Adipocyte (in vitro differentiated cells): Measurements from ENCODE around the gene FAM227B.

Source experiments
- DNase-seq: peaks from one replicate; pipeline ENCODE4 v3.0.0-alpha.2; 2015; ENCODE audit warnings: low read depth
- H3K27me3 ChIP-seq: replicated peaks from 2 replicates; pipeline ENCODE4 v1.7.0; 2013; ENCODE audit warnings: mild to moderate bottlenecking, low read length, moderate library complexity; ENCODE audit not compliant: control insufficient read depth, insufficient read depth
- H3K36me3 ChIP-seq: 2 replicates; pipeline ENCODE4 v1.7.0; 2013; ENCODE audit warnings: low read length, mild to moderate bottlenecking, moderate library complexity; ENCODE audit not compliant: control insufficient read depth, insufficient read depth, severe bottlenecking
- H3K4me1 ChIP-seq: 2 replicates; pipeline ENCODE4 v1.7.0; 2013; ENCODE audit warnings: mild to moderate bottlenecking, low read length, moderate library complexity; ENCODE audit not compliant: control insufficient read depth, insufficient read depth
- H3K4me3 ChIP-seq: 2 replicates; pipeline ENCODE4 v1.7.0; 2013; ENCODE audit warnings: mild to moderate bottlenecking, low read length, moderate library complexity
- H3K9ac ChIP-seq: 2 replicates; pipeline ENCODE4 v1.7.0; 2013; ENCODE audit warnings: mild to moderate bottlenecking, low read length, moderate library complexity
- H3K9me3 ChIP-seq: 2 replicates; pipeline ENCODE4 v1.7.0; 2013; ENCODE audit warnings: mild to moderate bottlenecking, low read length, moderate library complexity; ENCODE audit not compliant: control insufficient read depth

The FAM227B gene

GRCh38 chr15:49293941-49294340 is 326.7 kb downstream of the FAM227B start:
- peaks cover 18% of the 10 kb centered on the region for H3K36me3 ChIP-seq
- H3K9me3 ChIP-seq, result no peaks in the 10 kb centered on the region
- H3K9ac ChIP-seq, result no peak overlapping the region
- no peaks in the 10 kb centered on the region for H3K4me1 ChIP-seq
- no peaks in the 10 kb centered on the region for H3K27me3 ChIP-seq
- H3K4me3 ChIP-seq, result no peak overlapping the region
- no peak for DNase-seq

DNA sequence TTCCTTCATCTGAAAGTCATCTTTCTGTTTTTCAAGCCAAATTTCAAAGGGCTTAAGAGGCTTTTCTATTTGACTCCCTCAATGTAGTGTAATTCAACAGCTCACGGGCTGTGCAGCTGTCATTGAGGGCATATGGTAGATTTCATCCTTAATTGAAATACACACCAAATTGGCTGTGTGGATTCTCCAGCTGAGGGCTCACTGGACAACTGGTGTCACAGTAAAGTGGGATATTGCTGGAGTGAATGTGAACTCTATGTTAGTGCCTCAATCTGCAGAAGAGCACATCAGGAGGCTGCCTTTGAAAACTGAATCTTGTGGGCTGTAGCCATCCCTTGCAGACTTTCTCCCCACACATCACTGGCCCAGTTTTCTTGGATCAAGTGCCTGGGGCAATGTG is 330.4 kb downstream of the FAM227B start:
- Histone ChIP-seq H3K9me3 (no peaks in the 10 kb centered on the region), H3K9ac (no peak overlapping the region), H3K36me3 (peaks cover 23% of the 10 kb centered on the region), H3K27me3 (no peaks in the 10 kb centered on the region), H3K4me3 (no peak overlapping the region), H3K4me1 (peaks cover 3% of the 10 kb centered on the region)
- peak; percentile 66 for DNase-seq

- DNase-seq, result no peak
- H3K36me3 ChIP-seq, result peaks cover 35% of the 10 kb centered on the region
- H3K9ac ChIP-seq, result no peak overlapping the region
- H3K27me3 ChIP-seq, result no peaks in the 10 kb centered on the region
- H3K4me3 ChIP-seq, result no peak overlapping the region
- H3K4me1 ChIP-seq, result peaks cover 3% of the 10 kb centered on the region
- no peaks in the 10 kb centered on the region for H3K9me3 ChIP-seq
These were observed 332.2 kb downstream of the FAM227B start for GRCh38 chr15:49288391-49288790.

DNA sequence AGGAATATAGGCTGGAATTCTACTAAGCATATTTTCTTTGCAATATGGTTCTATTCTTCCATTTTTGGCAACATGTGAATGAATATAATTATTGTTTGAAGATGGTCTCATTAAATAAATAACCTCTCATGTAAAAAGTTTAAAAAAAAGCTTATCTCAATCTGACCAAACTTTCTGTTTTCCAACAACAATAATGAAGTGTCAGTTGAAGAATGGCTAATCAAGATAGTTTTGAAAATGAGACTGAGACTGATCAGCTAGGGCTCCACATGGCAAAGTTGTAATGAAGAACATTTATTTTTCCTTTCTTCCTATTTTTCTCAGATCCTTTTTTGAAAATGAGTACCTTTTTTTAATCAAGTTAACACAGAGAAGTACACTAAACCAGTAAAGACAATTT is 333.1 kb downstream of the FAM227B start:
- H3K36me3 ChIP-seq, result peaks cover 26% of the 10 kb centered on the region
- no peak for DNase-seq
- H3K4me1 ChIP-seq, result peaks cover 10% of the 10 kb centered on the region
- H3K9me3 ChIP-seq, result no peaks in the 10 kb centered on the region
- H3K9ac ChIP-seq, result no peak overlapping the region
- no peak overlapping the region for H3K4me3 ChIP-seq
- H3K27me3 ChIP-seq, result no peaks in the 10 kb centered on the region

- H3K27me3 ChIP-seq, result no peaks in the 10 kb centered on the region
- no peaks in the 10 kb centered on the region for H3K9me3 ChIP-seq
- peak; percentile 15 for DNase-seq
- peaks cover 26% of the 10 kb centered on the region for H3K36me3 ChIP-seq
- H3K4me1 ChIP-seq, result peaks cover 14% of the 10 kb centered on the region
- no peak overlapping the region for H3K9ac ChIP-seq
- H3K4me3 ChIP-seq, result no peak overlapping the region
These were observed 333.8 kb downstream of the FAM227B start for GRCh38 chr15:49286649-49287404.

DNA sequence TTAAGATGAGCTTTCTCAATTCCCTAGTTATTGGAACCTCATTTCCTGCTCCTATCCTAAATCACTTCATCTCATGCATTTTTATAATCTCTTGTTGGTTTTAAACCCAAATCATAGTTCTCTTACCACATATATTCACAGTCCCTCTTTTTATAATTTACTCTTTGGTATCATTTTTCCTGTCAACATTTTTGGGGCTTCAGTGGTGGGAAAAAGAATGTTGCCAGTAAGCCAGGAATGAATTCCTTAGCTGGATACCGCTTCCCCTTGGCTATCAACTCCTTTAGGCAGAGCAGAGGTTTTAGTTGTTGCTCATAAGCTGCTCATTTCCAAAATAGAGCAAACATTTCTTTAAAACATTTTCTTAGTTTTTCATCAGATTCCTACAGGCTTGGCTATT is 338.3 kb downstream of the FAM227B start:
- Histone ChIP-seq H3K9ac (peak overlapping the region; percentile 67), H3K4me1 (peaks cover 17% of the 10 kb centered on the region), H3K9me3 (no peaks in the 10 kb centered on the region), H3K27me3 (no peaks in the 10 kb centered on the region), H3K36me3 (peaks cover 26% of the 10 kb centered on the region), H3K4me3 (no peak overlapping the region)
- peak; percentile 78 for DNase-seq

DNA sequence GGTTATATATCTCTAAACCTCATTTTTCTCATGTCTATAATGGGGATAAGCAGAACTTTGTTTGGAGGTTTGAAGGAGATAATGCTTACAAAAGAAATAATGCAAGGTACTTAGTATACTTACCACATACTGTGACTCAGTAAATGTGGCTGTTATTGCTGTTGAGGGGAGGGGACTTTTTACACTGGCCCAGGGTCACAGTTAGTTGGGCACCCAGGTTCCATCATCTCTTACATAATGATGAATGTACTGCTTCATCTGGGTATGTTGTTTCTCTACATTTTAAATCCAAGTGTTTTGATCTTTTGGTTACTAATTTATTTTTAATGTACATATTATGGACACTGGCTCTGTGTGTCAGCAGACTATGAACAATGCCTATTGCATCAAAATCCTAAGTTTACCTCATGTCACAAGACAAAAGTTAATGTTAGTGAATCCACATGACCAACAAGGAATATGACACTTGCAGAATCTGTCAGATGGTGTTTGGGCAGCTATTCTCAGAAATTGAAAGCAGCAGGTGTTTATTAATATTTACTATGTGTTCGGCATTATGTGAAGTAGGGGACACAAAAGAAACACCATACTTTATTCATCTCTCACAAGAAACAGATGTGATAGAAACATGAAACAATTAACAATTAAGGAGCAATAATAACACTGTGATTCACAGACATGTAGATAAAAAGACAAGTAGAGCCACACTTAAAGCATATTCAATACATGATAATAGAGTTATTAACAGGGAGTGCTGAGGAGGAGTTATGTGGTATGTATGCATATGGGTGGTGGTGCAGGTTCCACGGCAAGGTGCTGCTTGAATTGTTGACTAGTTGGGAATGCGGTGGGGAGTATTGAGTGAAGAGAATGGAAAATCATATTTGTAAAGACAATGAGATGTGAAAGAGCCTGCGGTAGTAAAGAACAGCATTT is 340.8 kb downstream of the FAM227B start:
- DNase-seq, result no peak
- Histone ChIP-seq H3K4me1 (peaks cover 17% of the 10 kb centered on the region), H3K9ac (no peak overlapping the region), H3K4me3 (no peak overlapping the region), H3K9me3 (no peaks in the 10 kb centered on the region), H3K27me3 (no peaks in the 10 kb centered on the region), H3K36me3 (peaks cover 13% of the 10 kb centered on the region)

DNA sequence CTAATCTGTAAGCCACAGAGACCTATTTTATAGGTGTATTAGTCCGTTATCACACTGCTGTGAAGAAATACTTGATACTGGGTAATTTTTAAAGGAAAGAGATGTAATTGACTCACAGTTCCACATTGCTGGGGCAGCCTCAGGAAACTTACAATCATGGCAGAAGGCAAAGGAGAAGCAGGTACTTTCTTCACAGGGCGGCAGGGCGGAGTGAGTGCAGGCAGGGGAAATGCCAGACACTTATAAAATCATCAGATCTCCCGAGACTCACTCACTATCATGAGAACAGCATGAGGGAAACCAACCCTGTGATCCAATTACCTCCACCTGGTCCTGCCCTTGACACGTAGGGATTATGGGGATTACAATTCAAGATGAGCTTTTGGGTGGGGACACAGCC is 341.9 kb downstream of the FAM227B start:
- H3K27me3 ChIP-seq, result no peaks in the 10 kb centered on the region
- H3K9me3 ChIP-seq, result no peaks in the 10 kb centered on the region
- no peak overlapping the region for H3K9ac ChIP-seq
- no peak overlapping the region for H3K4me3 ChIP-seq
- no peak for DNase-seq
- H3K36me3 ChIP-seq, result peaks cover 3% of the 10 kb centered on the region
- H3K4me1 ChIP-seq, result peaks cover 21% of the 10 kb centered on the region
